GM15510 (cell line): ENCODE results near the gene EIF1.

Experiments used
- POLR2A ChIP-seq: IDR thresholded peaks from 3 replicates; pipeline ENCODE4 v1.6.1; 2011; ENCODE audit warnings: borderline replicate concordance; ENCODE audit not compliant: insufficient read length; ENCODE audit errors: extremely low read depth

The EIF1 gene

DNA sequence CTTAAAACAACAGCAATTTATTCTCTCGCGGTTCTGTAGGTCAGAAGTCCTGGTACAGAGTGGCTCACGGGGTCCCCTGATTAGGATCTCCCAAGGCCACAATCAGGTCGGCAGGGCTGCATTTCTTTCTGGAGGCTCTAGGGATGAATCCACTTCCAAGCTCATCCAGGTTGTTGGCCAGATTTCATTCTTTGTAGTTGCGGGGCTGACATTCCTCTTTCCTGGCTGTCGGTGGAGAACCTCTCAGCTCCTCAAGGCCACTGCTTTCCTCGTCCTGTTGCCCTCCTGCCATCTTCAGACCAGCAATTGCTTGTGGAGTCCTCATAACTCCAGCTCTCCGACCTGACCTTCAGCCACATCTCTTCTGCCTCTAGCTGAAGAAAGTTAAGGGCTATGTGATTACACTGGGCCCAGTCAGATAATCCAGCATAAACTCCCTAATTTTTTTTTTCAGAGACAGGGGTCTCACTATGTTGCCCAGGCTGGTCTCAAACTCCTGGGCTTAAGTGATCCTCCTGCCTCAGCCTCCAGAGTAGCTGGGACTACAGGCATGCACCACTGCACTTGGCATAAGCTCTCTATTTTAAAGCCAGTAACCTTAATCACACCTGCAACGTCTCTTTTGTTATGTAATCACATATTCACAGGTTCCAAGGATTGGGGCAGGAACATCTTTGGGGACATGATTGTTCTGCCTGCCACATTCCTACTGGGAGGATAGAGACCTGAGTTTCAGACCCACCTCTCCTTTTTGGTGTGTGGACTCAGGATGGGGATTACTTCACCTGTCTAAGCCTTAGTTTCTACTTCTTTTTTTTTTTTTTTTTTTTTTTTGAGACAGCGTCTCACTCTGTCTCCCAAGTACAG, 19.4 kb downstream of the EIF1 start:
- no peak for TF ChIP-seq POLR2A

DNA sequence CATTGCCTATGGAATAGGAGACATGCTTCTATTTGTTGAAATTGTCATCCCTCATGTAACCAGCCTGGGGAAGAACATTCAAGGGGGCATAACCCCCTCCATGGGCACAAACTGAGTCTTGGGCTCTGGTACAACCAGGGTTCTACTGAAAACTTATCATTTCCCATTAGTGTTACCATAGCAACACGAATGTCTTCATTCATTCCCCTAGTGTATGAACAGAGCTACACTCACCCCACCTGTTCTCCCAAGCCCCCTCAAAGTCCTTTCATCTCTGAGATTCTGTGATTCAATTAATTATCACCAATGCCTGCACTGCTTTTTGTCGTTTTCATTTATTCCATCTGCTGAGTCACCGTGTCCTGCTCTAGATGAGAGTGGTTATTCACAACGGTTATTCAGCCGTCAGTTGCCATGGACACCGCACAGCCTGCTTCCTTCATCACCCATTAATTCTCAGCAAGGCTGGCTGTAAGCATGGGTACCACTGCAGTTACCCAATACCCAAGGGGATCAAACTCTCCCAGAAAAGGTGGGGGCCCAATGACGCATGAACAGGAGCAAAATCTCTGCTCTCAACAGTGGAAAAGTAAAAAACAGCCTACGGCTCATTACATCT, 21.9 kb downstream of the EIF1 start:
- no peak for TF ChIP-seq POLR2A

DNA sequence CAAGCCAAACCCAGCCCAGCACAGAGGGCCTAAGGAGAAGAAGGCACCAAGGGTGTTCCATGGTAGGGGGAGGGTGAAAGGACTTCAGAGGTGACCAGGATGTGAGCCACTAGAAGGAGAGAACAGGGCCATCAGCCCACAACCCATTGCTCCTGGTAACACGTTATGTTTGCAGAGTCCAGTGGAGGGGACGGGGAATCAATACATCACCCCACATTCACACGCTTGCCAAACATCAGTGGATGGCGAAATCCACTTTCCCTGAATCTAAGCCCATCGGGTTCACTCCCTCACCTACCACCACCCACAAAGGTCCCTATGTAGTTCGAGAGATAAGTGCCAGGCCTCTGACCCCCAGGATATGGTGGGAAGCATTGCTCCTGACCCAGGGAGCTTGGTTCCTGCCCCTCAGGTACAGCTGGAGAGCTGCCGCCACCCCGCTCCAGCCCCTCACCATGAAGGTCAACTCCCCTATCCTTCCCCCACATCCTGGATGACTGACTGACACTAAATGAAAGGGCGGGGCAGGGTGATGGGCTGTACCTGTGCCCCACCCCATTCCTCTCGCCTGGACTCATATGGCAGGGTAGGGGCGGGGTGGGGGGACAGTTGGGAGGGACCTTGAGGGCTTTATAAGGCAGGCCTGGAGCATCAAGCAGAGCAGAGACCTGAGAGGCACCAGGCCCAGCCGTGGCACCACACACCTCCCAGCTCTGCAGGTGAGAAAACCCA, 23.1 kb downstream of the EIF1 start, which contains the start of gene GAST:
GAST (plus strand) TSS at position 663 of the 732 bp plus-strand sequence. CDS start 3,106 bp downstream, outside the sequence.
- no peak for TF ChIP-seq POLR2A

DNA sequence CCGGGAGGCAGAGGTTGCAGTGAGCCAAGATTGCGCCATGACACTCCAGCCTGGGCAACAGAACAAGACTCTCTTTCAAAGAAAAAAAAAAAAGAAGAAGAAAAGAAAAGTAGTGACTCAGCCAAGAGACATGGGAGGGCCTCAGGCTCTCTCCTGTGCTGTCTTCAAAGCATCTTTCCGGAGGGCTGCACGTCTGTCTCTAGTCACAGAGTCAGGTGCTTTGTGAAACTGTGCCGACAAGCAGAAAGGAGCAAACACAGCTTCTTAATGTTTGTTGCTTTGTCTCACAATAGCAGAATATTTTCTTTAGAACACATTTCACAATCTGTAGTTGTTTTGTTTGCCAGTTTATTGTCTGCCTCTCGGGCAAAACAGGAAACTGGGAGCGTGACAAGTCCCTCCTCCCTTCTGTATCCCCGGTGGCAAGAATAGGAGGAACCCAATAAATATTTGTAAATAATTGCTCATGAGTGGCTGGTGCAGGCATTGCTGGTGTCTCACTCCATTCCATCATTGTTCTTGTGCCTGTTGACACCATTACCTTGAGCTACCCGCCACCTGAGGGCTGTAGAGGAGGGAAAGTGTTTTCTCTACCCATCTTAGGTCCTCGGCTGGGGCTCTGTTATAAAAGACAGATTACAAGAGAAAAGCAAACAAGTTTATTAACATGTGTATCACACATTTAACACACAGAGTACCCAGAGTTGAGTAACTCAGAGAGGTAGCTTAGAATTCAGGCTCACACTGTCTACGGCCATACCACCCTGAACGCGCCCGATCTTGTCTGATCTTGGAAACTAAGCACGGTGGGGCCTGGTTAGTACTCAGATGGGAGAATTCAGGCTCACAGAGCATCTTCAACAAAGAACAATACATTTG, 29.0 kb downstream of the EIF1 start:
- no peak for TF ChIP-seq POLR2A

DNA sequence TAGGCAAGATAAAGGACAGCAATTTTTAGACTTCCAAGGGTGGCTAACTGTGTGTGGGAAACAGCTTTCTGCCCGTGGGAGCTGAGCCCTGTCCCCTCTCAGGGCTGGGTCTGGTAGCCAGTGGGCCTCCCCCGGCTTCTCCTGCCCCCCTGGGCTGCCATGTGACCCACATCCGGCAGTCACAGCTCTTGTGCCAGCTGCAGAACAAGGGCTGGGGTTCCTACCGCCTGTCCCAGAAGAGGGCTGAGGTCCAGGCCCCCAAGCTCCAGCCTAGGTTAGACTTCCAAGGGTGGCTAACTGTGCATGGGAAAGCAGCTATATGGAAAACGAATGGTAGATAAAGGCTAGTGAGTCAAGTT, 29.6 kb downstream of the EIF1 start:
- TF ChIP-seq POLR2A: no peak

DNA sequence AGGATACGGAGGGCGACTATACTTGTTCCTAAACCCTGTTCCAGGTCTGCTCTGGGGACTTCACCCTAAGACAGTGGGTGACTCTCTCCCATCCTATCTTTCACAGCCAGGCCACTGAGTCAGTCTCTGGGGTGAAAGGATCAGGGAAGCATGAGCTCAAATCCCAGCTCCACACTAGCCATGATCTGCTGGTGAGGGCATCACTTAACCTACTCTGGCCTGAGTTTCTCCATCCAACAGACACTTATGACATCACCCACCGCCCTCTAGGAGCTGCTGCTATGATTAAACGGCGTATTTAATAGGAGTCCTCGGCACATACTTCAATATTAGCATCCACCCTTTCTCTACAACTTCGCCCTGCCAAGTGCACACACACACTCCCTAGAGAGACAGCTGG, 33.5 kb downstream of the EIF1 start:
- no peak for TF ChIP-seq POLR2A

DNA sequence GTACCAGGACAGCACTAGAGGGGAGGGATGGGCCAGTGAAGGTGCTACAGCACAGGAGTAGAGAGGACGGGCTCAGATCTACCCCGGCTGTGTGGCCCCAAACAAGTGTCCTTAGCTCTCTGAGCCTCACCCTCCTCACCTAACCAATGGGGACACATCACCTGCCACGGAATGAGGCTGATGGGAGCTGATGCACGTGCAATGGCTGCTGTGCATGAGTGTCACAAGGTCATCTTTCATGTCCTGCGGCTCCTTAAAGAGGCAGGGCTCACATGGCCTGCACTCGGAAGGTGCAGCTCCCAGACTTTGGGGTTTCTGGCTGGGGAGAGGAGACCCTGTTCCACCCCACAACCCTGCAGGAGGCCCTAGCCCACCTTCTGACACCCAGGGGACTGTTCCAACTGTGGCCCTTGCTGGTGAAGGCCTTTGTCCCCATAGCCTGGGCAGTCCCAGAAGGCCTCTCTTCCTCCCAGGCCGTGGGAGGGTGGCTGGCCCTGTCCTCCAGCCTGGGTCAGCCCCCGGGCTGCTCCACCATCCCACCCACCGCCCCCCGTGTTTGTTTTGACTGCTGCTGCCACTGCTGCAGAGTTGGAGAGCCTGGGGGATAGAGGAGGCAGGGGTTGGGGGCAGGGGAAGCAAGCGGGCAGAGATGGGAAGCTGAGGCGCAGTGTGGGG, 35.3 kb downstream of the EIF1 start:
- TF ChIP-seq POLR2A: no peak

DNA sequence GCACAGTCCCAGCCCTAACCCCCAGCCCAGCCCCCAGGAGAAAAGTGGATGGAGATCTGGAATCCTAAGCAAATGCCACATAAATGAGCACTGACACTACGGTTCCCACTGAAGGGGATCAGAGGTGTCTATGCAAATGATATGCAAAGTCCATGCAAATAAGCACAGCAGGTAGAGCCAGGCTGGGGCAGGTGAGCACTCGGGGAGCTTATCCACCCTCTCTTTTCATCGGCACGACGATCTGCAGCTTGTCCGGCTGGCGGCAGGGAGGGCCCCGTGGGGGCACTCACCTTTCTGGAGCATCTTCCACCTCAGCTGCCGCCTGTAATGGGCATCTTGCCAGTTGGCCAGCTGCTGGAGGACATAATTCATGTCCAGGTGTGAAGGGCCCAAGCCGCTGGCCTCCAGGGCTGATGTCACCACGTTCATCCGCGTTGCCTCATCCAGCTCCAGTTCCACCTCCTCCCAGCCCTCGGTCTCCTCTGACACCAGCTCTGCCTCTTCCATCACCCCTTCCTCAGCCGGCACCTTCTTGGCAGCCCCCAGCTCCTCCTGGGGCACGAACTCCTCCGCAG, 35.9 kb downstream of the EIF1 start:
- TF ChIP-seq POLR2A: no peak

DNA sequence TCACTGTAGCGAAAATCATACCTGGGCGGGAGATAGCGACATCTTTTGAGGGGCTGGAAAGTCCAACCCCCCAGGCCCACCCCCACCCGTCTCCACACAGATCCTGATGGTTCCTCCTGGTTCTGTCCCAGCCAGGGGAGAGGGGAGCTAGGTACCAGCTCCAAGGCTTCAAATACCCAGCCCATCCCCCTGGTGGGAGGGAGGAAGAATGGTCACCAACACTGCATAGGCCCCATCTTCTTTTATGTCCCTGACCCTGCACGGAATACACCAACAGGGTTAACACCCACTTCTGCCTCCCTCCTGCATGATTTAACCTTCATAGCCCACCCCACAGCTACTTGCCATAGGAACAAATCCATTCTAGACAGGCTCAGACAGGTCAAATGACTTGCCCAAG, 36.4 kb downstream of the EIF1 start:
- TF ChIP-seq POLR2A: no peak

DNA sequence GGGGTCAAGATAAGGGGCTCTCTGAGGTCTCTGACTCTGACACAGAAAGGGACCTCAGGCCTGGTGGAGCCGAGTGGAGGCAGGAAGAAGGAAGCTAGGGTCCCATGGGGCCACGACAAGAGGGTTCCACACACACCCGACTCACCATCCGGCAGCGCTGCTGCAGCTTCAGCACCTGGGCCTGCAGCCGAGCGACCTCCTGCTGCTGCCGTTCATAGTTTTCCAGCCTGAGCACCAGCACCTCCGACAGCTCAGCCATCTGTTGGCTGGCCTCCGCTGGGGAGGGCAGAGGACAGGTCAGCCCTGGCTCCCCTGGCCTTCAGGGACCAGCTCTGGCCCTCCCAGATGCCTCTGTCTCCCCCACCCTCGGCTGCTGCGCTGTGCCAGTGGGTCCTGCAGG, 39.4 kb downstream of the EIF1 start:
- TF ChIP-seq POLR2A: no peak

DNA sequence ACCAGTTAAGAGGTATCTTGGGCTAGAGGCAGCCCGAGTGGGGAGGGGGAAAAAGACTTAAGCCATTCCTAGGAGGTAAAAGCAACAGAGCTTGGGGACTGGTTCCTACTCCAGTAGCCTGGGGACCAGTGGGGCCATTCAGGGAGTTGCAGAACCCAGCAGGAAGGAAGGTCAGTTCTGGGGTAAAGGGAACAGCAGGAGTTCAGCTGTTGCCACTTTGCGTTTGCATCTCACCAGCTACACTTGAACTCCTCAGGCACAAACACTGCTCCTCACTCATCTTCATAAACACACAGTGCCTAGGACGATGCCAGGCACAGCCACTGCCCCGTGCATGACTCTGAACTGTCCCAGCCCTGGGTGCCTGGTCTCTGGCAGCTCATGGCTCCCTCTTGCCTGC, 41.8 kb downstream of the EIF1 start:
- TF ChIP-seq POLR2A: no peak

DNA sequence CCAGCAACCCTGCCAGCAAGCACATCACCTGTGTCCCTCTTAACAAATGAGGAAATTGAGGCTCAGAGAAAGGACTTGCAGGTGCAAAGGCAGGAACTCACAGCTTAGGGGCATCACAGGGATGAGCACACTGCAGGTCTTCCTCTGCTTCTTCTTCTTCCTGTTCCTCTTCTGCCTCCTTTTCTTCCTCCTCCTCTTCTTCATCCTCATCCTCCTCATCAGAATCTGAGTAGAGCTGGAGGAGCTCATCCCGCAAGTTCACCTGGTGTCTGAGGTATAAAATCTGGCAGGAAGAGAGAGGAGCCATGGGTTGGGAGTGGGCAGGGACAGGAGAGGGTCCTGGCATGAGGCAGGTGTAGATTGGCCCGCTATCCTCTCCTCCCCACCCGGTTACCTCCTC, 43.2 kb downstream of the EIF1 start:
- no peak for TF ChIP-seq POLR2A

DNA sequence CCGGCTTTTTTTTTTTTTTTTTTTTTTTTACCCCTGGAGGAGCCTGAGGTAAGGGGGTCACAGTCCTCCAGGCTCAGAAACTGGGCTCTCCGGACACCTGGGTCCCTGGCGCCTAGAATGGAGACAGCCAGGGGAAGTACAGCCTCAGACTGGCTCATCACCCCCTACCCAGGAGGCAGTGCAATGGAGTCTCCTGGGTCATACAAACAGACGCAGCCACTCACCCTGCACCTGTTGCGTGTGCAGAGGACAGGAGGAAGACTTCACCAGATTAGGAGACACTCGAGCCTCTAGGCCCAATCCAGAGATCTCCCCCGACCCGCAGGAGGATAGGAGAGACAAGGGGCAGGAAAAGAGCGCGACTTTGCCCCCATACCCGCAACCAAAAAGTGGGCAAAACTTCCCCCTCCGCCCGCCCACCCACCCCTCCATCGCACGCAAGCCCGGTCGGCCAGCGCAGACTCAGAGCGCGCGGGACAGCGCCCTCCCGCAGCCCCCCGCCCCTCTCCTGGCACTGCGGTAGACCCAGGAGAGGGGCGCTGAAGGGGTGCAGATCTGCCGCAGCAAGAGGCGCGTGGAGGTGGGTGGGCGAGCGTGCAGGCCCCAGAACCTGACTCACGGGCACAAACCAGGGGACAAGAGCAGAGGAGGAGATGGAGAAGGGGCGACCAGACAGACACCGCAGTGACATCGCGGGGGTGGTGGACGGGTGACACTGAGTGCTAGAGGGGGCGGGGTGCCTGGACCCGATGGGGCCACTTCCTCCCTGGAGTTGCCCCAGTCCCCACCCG, 44.9 kb downstream of the EIF1 start:
- no peak for TF ChIP-seq POLR2A
